NCI-H82 treated with DMSO at 0.1 percent for 48 hours (cell line): ENCODE measurements around the gene DDX4.

Experiments
- DNase-seq: peaks from one replicate; lab custom pipeline; 2025; ENCODE audit not compliant: unreplicated experiment; lab: John Stamatoyannopoulos, UW

DDX4 gene

GRCh38 chr5:55820488-55820887 lies 82.6 kb downstream of the DDX4 start:
- no peak for DNase-seq

GRCh38 chr5:55821731-55822512 lies 84.1 kb downstream of the DDX4 start:
- DNase-seq = no peak

- no peak for DNase-seq
Observed at GRCh38 chr5:55823151-55823796, 85.4 kb downstream of the DDX4 start.

- no peak for DNase-seq
Observed at GRCh38 chr5:55829956-55830355, 92.1 kb downstream of the DDX4 start.

- DNase-seq = no peak
Observed at GRCh38 chr5:55832446-55832845, 94.6 kb downstream of the DDX4 start.

- no peak for DNase-seq
Observed at GRCh38 chr5:55836191-55836590, 98.3 kb downstream of the DDX4 start.

- DNase-seq = no peak
Observed at GRCh38 chr5:55841976-55842375, 104.1 kb downstream of the DDX4 start.

GRCh38 chr5:55847837-55848236 lies 110.0 kb downstream of the DDX4 start:
- DNase-seq = no peak

- DNase-seq = no peak
Observed at GRCh38 chr5:55848783-55849182, 110.9 kb downstream of the DDX4 start.

- DNase-seq = no peak
Observed at GRCh38 chr5:55850839-55851674, 113.2 kb downstream of the DDX4 start, which contains the start of gene IL31RA. TSS of gene IL31RA (plus strand) at chr5:55851357. CDS start at chr5:55851571, 214 bp downstream.

GRCh38 chr5:55851675-55851979 lies 113.8 kb downstream of the DDX4 start:
- no peak for DNase-seq

GRCh38 chr5:55852503-55852902 lies 114.6 kb downstream of the DDX4 start:
- no peak for DNase-seq

GRCh38 chr5:55853041-55853670 lies 115.3 kb downstream of the DDX4 start:
- no peak for DNase-seq

- DNase-seq = no peak
Observed at GRCh38 chr5:55853818-55854217, 116.0 kb downstream of the DDX4 start.

- DNase-seq = no peak
Observed at GRCh38 chr5:55855509-55855908, 117.6 kb downstream of the DDX4 start.

GRCh38 chr5:55856516-55857246 lies 118.8 kb downstream of the DDX4 start:
- no peak for DNase-seq

- no peak for DNase-seq
Observed at GRCh38 chr5:55857247-55857640, 119.4 kb downstream of the DDX4 start.

GRCh38 chr5:55858104-55858503 lies 120.2 kb downstream of the DDX4 start:
- no peak for DNase-seq

- no peak for DNase-seq
Observed at GRCh38 chr5:55860288-55860687, 122.4 kb downstream of the DDX4 start.

- DNase-seq = no peak
Observed at GRCh38 chr5:55860709-55861108, 122.8 kb downstream of the DDX4 start.
